Endothelial cell (in vitro differentiated cells): Measurements from ENCODE around the gene CLEC4F. TPM values are rescaled to one million over a fixed set of nuclear protein-coding genes. Genes with fewer than 3 reads are reported as not detected.

Source experiments
- DNase-seq: peaks from one replicate; pipeline ENCODE4 v3.0.0; 2021; ENCODE audit warnings: low spot score
- H3K27ac Mint-ChIP-seq: one replicate; pipeline ENCODE4 v1.8.0; 2021; ENCODE audit warnings: mixed read lengths, inconsistent platforms; ENCODE audit not compliant: unreplicated experiment
- H3K27me3 Mint-ChIP-seq: one replicate; pipeline ENCODE4 v1.8.0; 2021; ENCODE audit warnings: mild to moderate bottlenecking, moderate library complexity, mixed read lengths, inconsistent platforms; ENCODE audit not compliant: unreplicated experiment
- H3K36me3 Mint-ChIP-seq: one replicate; pipeline ENCODE4 v1.8.0; 2021; ENCODE audit warnings: mild to moderate bottlenecking, low read depth, mixed read lengths, inconsistent platforms; ENCODE audit not compliant: unreplicated experiment
- H3K4me1 Mint-ChIP-seq: one replicate; pipeline ENCODE4 v1.8.0; 2021; ENCODE audit warnings: mild to moderate bottlenecking, mixed read lengths, inconsistent platforms; ENCODE audit not compliant: unreplicated experiment
- H3K4me3 Mint-ChIP-seq: one replicate; pipeline ENCODE4 v1.8.0; 2021; ENCODE audit warnings: mild to moderate bottlenecking, mixed read lengths, inconsistent platforms; ENCODE audit not compliant: unreplicated experiment
- H3K9me3 Mint-ChIP-seq: one replicate; pipeline ENCODE4 v1.8.0; 2021; ENCODE audit warnings: mixed read lengths, inconsistent platforms; ENCODE audit not compliant: unreplicated experiment
- total RNA-seq: library from RNA; stranded (reverse); fragmentation: NEBNext Ultra II Directional; extraction: Animal tissue kit (Norgen Biotek cat#: 25700); gene quantifications from one replicate; pipeline ENCODE4 v1.2.1, GENCODE V29; 2021; ENCODE audit not compliant: unreplicated experiment
- TF ChIP-seq, protein P1 (sequence below): fragments of 200-600 bp; sonication (generic); IDR thresholded peaks from one replicate; pipeline ENCODE4 v1.5.0; 2021; ENCODE audit warnings: antibody characterized with exemption; ENCODE audit not compliant: unreplicated experiment

The CLEC4F gene
- total RNA-seq, 1 donor from 2014 or later: 0.23 TPM

DNA sequence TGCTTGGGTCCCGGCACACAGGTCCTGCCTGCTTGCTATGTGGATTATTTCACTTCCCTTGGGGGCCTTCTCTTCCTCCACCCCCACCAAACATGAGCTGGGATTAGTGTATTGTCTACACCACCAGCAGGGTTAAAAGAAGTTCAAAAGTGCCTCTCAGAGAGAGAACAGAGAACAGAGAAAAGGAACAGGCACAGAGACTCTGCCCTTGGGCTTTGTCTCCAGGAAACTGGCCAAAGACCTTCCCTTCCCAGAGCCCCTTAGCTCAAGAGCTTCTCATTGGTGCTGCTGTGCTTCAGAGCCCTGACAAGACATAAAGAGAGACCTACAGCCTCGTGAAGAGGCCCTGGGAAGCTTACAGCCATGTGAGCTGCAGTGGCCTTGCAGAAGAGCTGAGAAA lies 22.9 kb downstream of the CLEC4F start:
- no peak overlapping the region for H3K27ac Mint-ChIP-seq
- peaks cover 10% of the 10 kb centered on the region for H3K36me3 Mint-ChIP-seq
- peaks cover 2% of the 10 kb centered on the region for H3K27me3 Mint-ChIP-seq
- TF ChIP-seq, protein P1, sequence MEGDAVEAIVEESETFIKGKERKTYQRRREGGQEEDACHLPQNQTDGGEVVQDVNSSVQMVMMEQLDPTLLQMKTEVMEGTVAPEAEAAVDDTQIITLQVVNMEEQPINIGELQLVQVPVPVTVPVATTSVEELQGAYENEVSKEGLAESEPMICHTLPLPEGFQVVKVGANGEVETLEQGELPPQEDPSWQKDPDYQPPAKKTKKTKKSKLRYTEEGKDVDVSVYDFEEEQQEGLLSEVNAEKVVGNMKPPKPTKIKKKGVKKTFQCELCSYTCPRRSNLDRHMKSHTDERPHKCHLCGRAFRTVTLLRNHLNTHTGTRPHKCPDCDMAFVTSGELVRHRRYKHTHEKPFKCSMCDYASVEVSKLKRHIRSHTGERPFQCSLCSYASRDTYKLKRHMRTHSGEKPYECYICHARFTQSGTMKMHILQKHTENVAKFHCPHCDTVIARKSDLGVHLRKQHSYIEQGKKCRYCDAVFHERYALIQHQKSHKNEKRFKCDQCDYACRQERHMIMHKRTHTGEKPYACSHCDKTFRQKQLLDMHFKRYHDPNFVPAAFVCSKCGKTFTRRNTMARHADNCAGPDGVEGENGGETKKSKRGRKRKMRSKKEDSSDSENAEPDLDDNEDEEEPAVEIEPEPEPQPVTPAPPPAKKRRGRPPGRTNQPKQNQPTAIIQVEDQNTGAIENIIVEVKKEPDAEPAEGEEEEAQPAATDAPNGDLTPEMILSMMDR: no peak
- no peak overlapping the region for H3K4me3 Mint-ChIP-seq
- H3K4me1 Mint-ChIP-seq: peaks cover 26% of the 10 kb centered on the region
- no peak for DNase-seq
- no peaks in the 10 kb centered on the region for H3K9me3 Mint-ChIP-seq

DNA sequence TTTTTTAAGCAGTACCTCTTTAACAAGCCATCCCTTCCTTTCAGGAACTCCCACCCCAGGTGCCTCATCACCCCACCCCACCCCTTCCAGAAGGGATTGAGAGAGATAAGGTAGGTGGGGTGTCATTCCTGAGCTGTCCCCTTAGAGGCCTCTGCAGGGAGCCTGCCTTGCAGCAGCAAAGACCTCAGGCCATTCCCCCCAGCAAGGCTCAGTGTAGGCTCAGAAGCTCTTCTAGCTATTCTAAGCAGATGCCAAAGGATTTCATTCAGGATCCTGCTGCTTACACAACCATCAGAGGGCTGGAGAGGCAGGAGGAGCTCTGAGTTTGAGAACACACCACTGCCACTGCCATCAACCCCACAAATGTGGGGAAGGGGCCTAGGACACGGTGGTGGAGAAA lies 24.1 kb downstream of the CLEC4F start:
- DNase-seq: no peak
- Mint-ChIP-seq H3K4me3 (no peak overlapping the region), H3K9me3 (no peaks in the 10 kb centered on the region), H3K27ac (no peak overlapping the region), H3K36me3 (peaks cover 10% of the 10 kb centered on the region), H3K4me1 (peaks cover 26% of the 10 kb centered on the region), H3K27me3 (peaks cover 2% of the 10 kb centered on the region)
- TF ChIP-seq, protein P1: no peak

DNA sequence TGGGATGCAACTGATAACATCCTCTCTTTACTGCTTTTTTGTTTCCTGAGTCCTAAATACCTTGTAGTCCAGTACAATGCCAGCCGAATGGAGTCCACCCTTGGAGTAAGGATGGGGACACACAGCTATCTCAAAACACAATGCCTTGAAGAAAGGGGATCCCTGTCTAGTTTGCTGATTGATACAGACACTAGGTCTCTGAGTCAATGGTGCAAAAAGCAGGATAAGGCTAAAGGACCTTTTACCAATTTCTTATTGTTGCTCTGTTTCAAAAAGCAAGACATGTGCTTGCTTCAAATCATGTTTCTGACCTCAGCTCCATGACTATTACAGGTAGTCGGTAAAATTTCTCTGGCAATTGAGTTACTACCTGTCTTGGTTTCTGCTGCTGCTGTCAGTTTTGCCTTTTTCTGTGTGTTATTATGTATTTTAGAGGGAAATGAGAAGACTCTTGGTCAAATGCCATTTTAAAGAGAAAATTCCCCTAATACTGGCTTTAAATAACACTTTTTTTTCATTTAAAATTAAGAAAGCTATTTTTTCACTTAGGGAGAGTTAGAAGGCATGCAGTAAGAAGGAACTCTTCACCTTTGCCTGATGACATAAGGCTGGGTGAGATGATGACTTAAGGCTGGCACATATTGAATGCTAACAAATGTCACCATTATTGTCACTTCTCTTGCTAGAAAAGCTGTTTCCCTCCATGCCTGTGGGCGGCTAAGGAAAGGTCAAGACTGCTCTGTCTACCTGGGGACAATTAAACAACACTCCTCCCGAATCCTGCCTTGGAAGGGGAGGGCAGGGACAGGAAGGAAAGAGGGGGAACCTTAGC lies 25.0 kb downstream of the CLEC4F start:
- peaks cover 2% of the 10 kb centered on the region for H3K27me3 Mint-ChIP-seq
- TF ChIP-seq, protein P1: no peak
- H3K36me3 Mint-ChIP-seq: peaks cover 10% of the 10 kb centered on the region
- peaks cover 29% of the 10 kb centered on the region for H3K4me1 Mint-ChIP-seq
- H3K9me3 Mint-ChIP-seq: no peaks in the 10 kb centered on the region
- no peak overlapping the region for H3K27ac Mint-ChIP-seq
- no peak overlapping the region for H3K4me3 Mint-ChIP-seq
- no peak for DNase-seq

DNA sequence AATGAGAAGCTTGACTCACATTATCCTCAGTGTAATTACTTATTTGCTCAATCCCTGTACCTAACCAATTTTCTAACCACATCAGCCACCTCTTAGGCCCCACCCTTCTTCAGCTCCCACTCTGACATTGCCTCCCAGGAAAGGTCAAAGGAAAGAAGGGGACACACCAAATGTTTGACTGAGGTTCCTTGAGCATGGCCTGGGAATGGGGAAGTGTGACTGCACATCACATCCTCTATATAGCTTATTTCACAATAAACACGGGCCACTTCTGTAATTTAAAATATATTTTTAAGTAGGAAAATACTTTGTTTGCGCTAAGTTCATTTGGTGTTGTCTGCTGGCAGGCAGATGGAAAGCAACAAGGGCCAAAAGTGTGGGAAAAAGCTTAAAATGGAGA lies 26.9 kb downstream of the CLEC4F start:
- no peak overlapping the region for H3K4me3 Mint-ChIP-seq
- peaks cover 2% of the 10 kb centered on the region for H3K27me3 Mint-ChIP-seq
- H3K9me3 Mint-ChIP-seq: no peaks in the 10 kb centered on the region
- no peak overlapping the region for H3K27ac Mint-ChIP-seq
- DNase-seq: no peak
- TF ChIP-seq, protein P1: no peak
- H3K36me3 Mint-ChIP-seq: no peaks in the 10 kb centered on the region
- H3K4me1 Mint-ChIP-seq: peaks cover 33% of the 10 kb centered on the region

DNA sequence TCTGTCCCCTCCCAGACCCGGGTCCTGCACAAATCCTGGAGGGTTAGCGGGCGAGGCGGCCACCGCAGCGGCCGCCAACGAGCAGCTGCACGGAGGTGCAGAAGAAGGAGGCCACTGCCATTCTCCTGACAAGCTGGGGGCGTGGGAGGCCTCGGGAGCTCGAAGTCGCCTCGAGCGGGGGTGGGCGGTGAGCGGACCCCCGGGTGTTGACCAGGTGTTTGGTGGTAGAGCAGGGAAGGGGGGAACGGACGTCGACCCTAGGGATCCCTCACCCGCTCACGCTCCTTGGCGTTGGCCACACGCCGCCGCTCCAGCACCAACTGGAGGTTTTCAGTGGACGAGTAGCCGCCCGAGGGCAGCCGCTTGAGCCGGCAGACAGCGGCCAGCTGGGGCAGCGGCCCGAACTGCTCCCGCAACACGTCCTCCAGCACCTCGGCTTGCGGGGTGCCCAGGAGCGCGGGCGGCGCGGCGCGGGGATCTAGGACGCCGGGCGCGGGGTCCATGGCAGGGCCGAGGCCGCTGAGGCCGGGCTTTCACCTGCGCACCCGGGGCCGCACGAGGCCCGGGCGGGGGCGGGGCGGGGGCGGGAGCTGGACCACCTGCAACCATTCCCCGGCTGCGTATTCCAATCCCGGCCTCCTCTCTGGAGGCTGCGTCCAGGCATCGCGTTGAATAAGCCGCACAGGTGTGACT lies 30.1 kb downstream of the CLEC4F start, which contains the start of gene FIGLA:
Gene FIGLA (minus strand): TSS at position 508 of the 693 bp plus-strand sequence. CDS start 5 bp downstream, at position 503.
- Mint-ChIP-seq H3K4me1 (peaks cover 17% of the 10 kb centered on the region), H3K27ac (peak within 1 kb of the TSS; percentile 38), H3K36me3 (no peaks in the 10 kb centered on the region), H3K9me3 (no peaks in the 10 kb centered on the region), H3K27me3 (peaks cover 2% of the 10 kb centered on the region), H3K4me3 (peak within 1 kb of the TSS; percentile 85)
- TF ChIP-seq, protein P1: no peak
- peak; percentile 45 for DNase-seq
